ENCODE measurements around the gene ANKRD33.

DNA sequence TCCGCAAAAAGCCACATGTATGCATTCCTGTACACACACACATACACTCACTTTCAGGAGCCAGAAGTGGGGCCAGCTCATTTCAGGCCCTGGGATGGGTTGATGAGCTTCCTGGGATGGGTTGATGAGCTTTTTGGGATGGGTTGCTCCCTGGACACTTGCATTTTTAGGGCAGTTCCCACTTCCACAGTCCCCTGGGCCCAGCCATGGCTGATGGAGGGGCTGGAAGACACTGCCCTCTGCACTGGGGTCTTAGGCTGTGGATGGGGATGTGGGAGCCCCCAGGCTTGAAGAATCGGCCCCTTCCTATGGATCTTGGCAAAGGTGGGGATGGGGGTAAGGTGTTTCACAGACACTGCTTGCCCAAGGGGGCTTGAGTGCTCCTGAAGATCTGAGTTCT lies 32.1 kb downstream of the ANKRD33 start:
- TF ChIP-seq EZH2phosphoT487 (IDR thresholded peaks at IDR 0.05; ENCODE audit: insufficient read depth, low read depth) (no peak), EZH2 (IDR thresholded peaks at IDR 0.05; ENCODE audit: insufficient read depth, poor library complexity, severe bottlenecking) (no peak)

Measured in GM23248 (cell line).